HepG2 (cell line): ENCODE results near the gene AGAP1. TPM values are rescaled to one million over a fixed set of nuclear protein-coding genes. Genes with fewer than 3 reads are reported as not detected.
A peak's percentile ranks its signal among the peaks of the same experiment; 100 is the strongest.

Source experiments
- ATAC-seq: fragments of 200-7000 bp; cut with Tn5 transposase; 3 replicates; pipeline ENCODE4 v1.9.1; 2020; ENCODE audit warnings: mild to moderate bottlenecking, moderate library complexity
- BruUV-seq: library from RNA; stranded (reverse); fragments of 400-500 nt; replicated peaks from 2 replicates; lab custom pipeline; 2021; lab: Mats Ljungman, UMichigan
- CTCF ChIA-PET: fragments of 300-600 bp; formaldehyde crosslinking; extraction: SDS; loops from one replicate; lab custom pipeline; 2021; ENCODE audit warnings: low total read pairs, inconsistent platforms, low intra/inter-chr PET ratio; lab: Yijun Ruan, JAX
- POLR2A ChIA-PET: fragments of 350-600 bp; sonication (Branson Sonifier 250); formaldehyde crosslinking; loops from one replicate; lab custom pipeline; 2020; ENCODE audit warnings: antibody characterized with exemption, inconsistent platforms; lab: Yijun Ruan, JAX
- DNase-seq: peaks from one replicate; pipeline ENCODE4 v3.0.0-alpha.2; 2015; ENCODE audit warnings: low spot score
- FAIRE-seq: peaks from 3 replicates; lab custom pipeline; 2011; peaks lifted over from hg19 to GRCh38; lab: Jason Lieb, UNC
- H2AFZ ChIP-seq: one replicate; pipeline ENCODE4 v1.6.1; 2011; ENCODE audit warnings: low read length, inconsistent platforms
- H3K27ac ChIP-seq: fragments of 300-600 bp; 3 replicates; pipeline ENCODE4 v1.8.0; 2011; ENCODE audit warnings: mixed run types, mild to moderate bottlenecking, mixed read lengths, low read length, inconsistent platforms; ENCODE audit not compliant: insufficient read depth; ENCODE audit errors: extremely low read length
- H3K27me3 ChIP-seq, 2 experiments: fragments of 200-600 bp in 1 of 2; 2 replicates in 1 of 2; 3 replicates in 1 of 2; pipeline versions ENCODE4 v1.6.0 to v1.8.0; 2011; ENCODE audit warnings: low read length in 2 of 2, mild to moderate bottlenecking in 2 of 2, moderate library complexity in 2 of 2, inconsistent platforms in 1 of 2; ENCODE audit not compliant: insufficient read depth in 2 of 2, control insufficient read depth in 1 of 2
- H3K36me3 ChIP-seq, 2 experiments: fragments of 200-600 bp in 1 of 2; replicated peaks in 1 of 2; 2 replicates in 1 of 2; 3 replicates in 1 of 2; pipeline versions ENCODE4 v1.5.1 to v1.8.0; 2011; ENCODE audit warnings: low read length in 2 of 2, inconsistent platforms in 1 of 2; ENCODE audit not compliant: insufficient read depth in 2 of 2, control insufficient read depth in 1 of 2
- H3K4me1 ChIP-seq: 2 replicates; pipeline ENCODE4 v1.5.1; 2012; ENCODE audit warnings: low read length, inconsistent platforms; ENCODE audit not compliant: insufficient read depth
- H3K4me2 ChIP-seq: 2 replicates; pipeline ENCODE4 v1.6.0; 2011; ENCODE audit warnings: low read depth, low read length, inconsistent platforms
- H3K4me3 ChIP-seq, 3 experiments: fragments of 200-600 bp in 1 of 3; sonication (generic), shearing (Covaris generic) in 1 of 3; replicated peaks in 1 of 3; 2 replicates each; pipeline ENCODE4 v1.5.1; 2011 to 2016; ENCODE audit warnings: low read length in 3 of 3, inconsistent platforms in 2 of 3, low read depth in 2 of 3, mild to moderate bottlenecking in 2 of 3, control low read depth in 1 of 3, mixed read lengths in 1 of 3; ENCODE audit not compliant: insufficient read depth in 1 of 3
- H3K79me2 ChIP-seq: one replicate; pipeline ENCODE4 v1.6.1; 2011; ENCODE audit warnings: low read length, inconsistent platforms; ENCODE audit not compliant: insufficient read depth
- H3K9ac ChIP-seq: 2 replicates; pipeline ENCODE4 v1.6.0; 2011; ENCODE audit warnings: mild to moderate bottlenecking, low read depth, low read length, inconsistent platforms; ENCODE audit not compliant: insufficient read depth
- H3K9me3 ChIP-seq: 2 replicates; pipeline ENCODE4 v1.5.1; 2012; ENCODE audit warnings: mild to moderate bottlenecking, low read length
- H4K20me1 ChIP-seq: 2 replicates; pipeline ENCODE4 v1.6.0; 2011; ENCODE audit warnings: inconsistent platforms, mild to moderate bottlenecking, low read length, moderate library complexity; ENCODE audit not compliant: insufficient read depth
- BRF2 ChIP-seq: sonication (generic); formaldehyde crosslinking; IDR thresholded peaks from 2 replicates; pipeline ENCODE4 v1.8.1; 2022; ENCODE audit warnings: mild to moderate bottlenecking, missing genetic modification reagents
- CHD4 ChIP-seq: fragments of 200-600 bp; sonication (generic); IDR thresholded peaks from 2 replicates; pipeline ENCODE4 v1.7.0; 2017; ENCODE audit warnings: mild to moderate bottlenecking, low read length, borderline replicate concordance
- ELF4 ChIP-seq: sonication (generic); formaldehyde crosslinking; IDR thresholded peaks from 2 replicates; pipeline ENCODE4 v1.5.0; 2020; ENCODE audit warnings: missing genetic modification reagents, mild to moderate bottlenecking, moderate library complexity, borderline replicate concordance
- FOXA1 ChIP-seq, 2 experiments: fragments of 450-650 bp in 1 of 2; sonication (generic) in 1 of 2; formaldehyde crosslinking in 1 of 2; IDR thresholded peaks; 2 replicates each; pipeline versions ENCODE4 v1.4.0 to v1.6.1; 2016 to 2020; ENCODE audit warnings: missing genetic modification reagents in 1 of 2
- HOXD1 ChIP-seq: sonication (generic); formaldehyde crosslinking; IDR thresholded peaks from 2 replicates; pipeline ENCODE4 v1.5.0; 2020; ENCODE audit warnings: missing genetic modification reagents
- MYC ChIP-seq: sonication (generic); formaldehyde crosslinking; IDR thresholded peaks from 2 replicates; pipeline ENCODE4 v1.9.0; 2021; ENCODE audit warnings: missing genetic modification reagents, borderline replicate concordance
- NFKB2 ChIP-seq: sonication (generic); formaldehyde crosslinking; IDR thresholded peaks from 2 replicates; pipeline ENCODE4 v1.4.0; 2020; ENCODE audit warnings: missing genetic modification reagents, borderline replicate concordance
- SMAD9 ChIP-seq: sonication (generic); formaldehyde crosslinking; IDR thresholded peaks from 2 replicates; pipeline ENCODE4 v1.5.1; 2020; ENCODE audit warnings: mild to moderate bottlenecking, missing genetic modification reagents
- SNAPC2 ChIP-seq: sonication (generic); formaldehyde crosslinking; IDR thresholded peaks from 2 replicates; pipeline ENCODE4 v1.8.1; 2022; ENCODE audit warnings: mild to moderate bottlenecking, missing genetic modification reagents
- ZNF317 ChIP-seq: sonication (generic); formaldehyde crosslinking; IDR thresholded peaks from 2 replicates; pipeline ENCODE4 v1.5.0; 2020; ENCODE audit warnings: mild to moderate bottlenecking, missing genetic modification reagents
- ZNF335 ChIP-seq: sonication (generic); formaldehyde crosslinking; IDR thresholded peaks from 2 replicates; pipeline ENCODE4 v1.4.0; 2020; ENCODE audit warnings: missing genetic modification reagents
- ZNF543 ChIP-seq: sonication (generic); formaldehyde crosslinking; IDR thresholded peaks from 2 replicates; pipeline ENCODE4 v1.4.0; 2020; ENCODE audit warnings: mild to moderate bottlenecking, missing genetic modification reagents
- WGBS: methylation state at CpG from one replicate; pipeline ENCODE4 v1.1.6; 2017; ENCODE audit warnings: low lambda C conversion rate; 5-methylcytosine and 5-hydroxymethylcytosine counted together
- in situ Hi-C: cut with HindIII; loops from 2 replicates; pipeline ENCODE4 v1.10.0; 2017; ENCODE audit warnings: low pct_unique_long_range_greater_than_20kb; ENCODE audit not compliant: extremely low pct_ligation_motif_present
- intact Hi-C: fragments of 100-400 bp; cut with micrococcal nuclease; formaldehyde crosslinking; loops from one replicate; pipeline ENCODE4 v1.10.0; 2022; ENCODE audit not compliant: unreplicated experiment
- polyA plus RNA-seq, 8 experiments: library from polyadenylated mRNA; depleted of rRNA in 3 of 8; stranded (reverse) in 7 of 8; unstranded in 1 of 8; fragments of >200 nt; fragmentation: Illumina TruSeq in 4 of 8; extraction: Trizol in 4 of 8; gene quantifications; 2 replicates each; pipeline versions ENCODE4 v1.2.1 to v1.2.3, GENCODE V29; 2011 to 2016; ENCODE audit warnings: low read depth in 4 of 8, missing spikeins in 1 of 8, mixed read lengths in 1 of 8; ENCODE audit not compliant: insufficient read depth in 1 of 8
- total RNA-seq, 5 experiments: library from RNA; depleted of rRNA; stranded (reverse); fragments of >200 nt; fragmentation: Illumina TruSeq; extraction: Trizol; gene quantifications; 2 replicates each; pipeline ENCODE4 v1.2.3, GENCODE V29; 2016; ENCODE audit warnings: low read depth in 1 of 5
- TF ChIP-seq, protein P1 (sequence below): sonication (generic); formaldehyde crosslinking; IDR thresholded peaks from 2 replicates; pipeline ENCODE4 v1.9.0; 2022; ENCODE audit warnings: missing genetic modification reagents, mild to moderate bottlenecking, borderline replicate concordance
- TF ChIP-seq, protein P2 (sequence below): sonication (generic); formaldehyde crosslinking; IDR thresholded peaks from 2 replicates; pipeline ENCODE4 v1.4.0; 2020; ENCODE audit warnings: missing genetic modification reagents, mild to moderate bottlenecking, borderline replicate concordance

The AGAP1 gene
- total and polyA plus RNA-seq, 2 of the 13 experiments (the other 11 are each of a cell fraction or from before 2014, with no cell fraction given): 21.2 to 32.7 TPM

- Histone ChIP-seq H3K79me2 (no peaks in the 10 kb centered on the region), H3K4me1 (peaks cover 8% of the 10 kb centered on the region; the same call in 1 of the 2 replicates), H3K27me3 (no peaks in the 10 kb centered on the region), H3K4me2 (no peak overlapping the region), H3K4me3 (no peak overlapping the region), H4K20me1 (no peaks in the 10 kb centered on the region), H3K9me3 (no peaks in the 10 kb centered on the region), H3K27ac (no peak overlapping the region), H3K9ac (no peak overlapping the region), H3K36me3 (peaks cover 15 to 51% of the 10 kb centered on the region in 2 experiments), H2AFZ (no peak overlapping the region)
- in situ Hi-C loops: no loop called here
- TF ChIP-seq HOXD1: no peak
- TF ChIP-seq, protein P1, sequence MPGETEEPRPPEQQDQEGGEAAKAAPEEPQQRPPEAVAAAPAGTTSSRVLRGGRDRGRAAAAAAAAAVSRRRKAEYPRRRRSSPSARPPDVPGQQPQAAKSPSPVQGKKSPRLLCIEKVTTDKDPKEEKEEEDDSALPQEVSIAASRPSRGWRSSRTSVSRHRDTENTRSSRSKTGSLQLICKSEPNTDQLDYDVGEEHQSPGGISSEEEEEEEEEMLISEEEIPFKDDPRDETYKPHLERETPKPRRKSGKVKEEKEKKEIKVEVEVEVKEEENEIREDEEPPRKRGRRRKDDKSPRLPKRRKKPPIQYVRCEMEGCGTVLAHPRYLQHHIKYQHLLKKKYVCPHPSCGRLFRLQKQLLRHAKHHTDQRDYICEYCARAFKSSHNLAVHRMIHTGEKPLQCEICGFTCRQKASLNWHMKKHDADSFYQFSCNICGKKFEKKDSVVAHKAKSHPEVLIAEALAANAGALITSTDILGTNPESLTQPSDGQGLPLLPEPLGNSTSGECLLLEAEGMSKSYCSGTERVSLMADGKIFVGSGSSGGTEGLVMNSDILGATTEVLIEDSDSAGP (CRISPR knock-in tag): 0 out of 2 replicates have a peak, but pooled peaks have one; percentile 24
- intact Hi-C loops: loop anchor here (1.0 kb wide), 1 partner anchor 246 kb away; no protein-coding TSS in a partner anchor
- POLR2A ChIA-PET: no interaction called here
- DNase-seq (no peak), FAIRE-seq (no peak), ATAC-seq (no peak)
- WGBS: 97% methylated on average over 13 of the region's 13 CpGs
- CTCF ChIA-PET: interaction anchor here (1.5 to 2.0 kb wide), 2 partner anchors 242 to 245 kb away, joined by 8 to 18 read pairs; no protein-coding TSS in a partner anchor
- no TSS peak for BruUV-seq
Measured at GRCh38 chr2:235935773-235936172, 441.9 kb downstream of the AGAP1 start.

DNA sequence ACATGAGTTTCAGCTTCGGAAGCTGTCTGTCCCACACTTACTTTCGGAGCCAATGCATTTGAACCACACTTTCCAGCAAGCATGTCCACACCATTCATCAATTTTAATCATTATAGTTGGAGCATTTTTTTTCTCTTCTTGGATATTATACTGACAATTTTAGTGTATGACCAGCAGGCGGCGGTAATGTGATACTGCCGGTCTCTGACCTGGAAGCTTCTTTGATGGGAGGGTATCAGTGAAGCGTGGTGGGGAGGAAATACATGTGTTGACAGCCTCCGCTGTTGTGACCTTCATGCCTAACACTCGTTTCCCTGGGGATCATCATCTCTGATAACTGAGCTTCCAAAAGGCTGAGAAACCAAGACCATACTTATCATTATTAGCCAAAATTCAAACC, 442.6 kb downstream of the AGAP1 start:
- DNase-seq (peak; percentile 25), ATAC-seq (no peak), FAIRE-seq (peak; percentile 15)
- Histone ChIP-seq H3K9me3 (no peaks in the 10 kb centered on the region), H3K9ac (no peak overlapping the region), H3K27ac (no peak overlapping the region), H2AFZ (no peak overlapping the region), H3K27me3 (no peaks in the 10 kb centered on the region), H3K79me2 (no peaks in the 10 kb centered on the region), H3K4me2 (no peak overlapping the region), H4K20me1 (no peaks in the 10 kb centered on the region), H3K4me1 (peaks cover 8% of the 10 kb centered on the region; the same call in 1 of the 2 replicates), H3K36me3 (peaks cover 11 to 43% of the 10 kb centered on the region in 2 experiments), H3K4me3 (no peak overlapping the region)
- POLR2A ChIA-PET: no interaction called here
- WGBS: 80% methylated on average over 8 of the region's 8 CpGs
- intact Hi-C loops: loop anchor here (1.0 kb wide), 1 partner anchor 245 kb away; no protein-coding TSS in a partner anchor
- CTCF ChIA-PET: interaction anchor here (1.5 to 2.0 kb wide), 2 partner anchors 241 to 244 kb away, joined by 8 to 18 read pairs; no protein-coding TSS in a partner anchor
- BruUV-seq: no TSS peak
- in situ Hi-C loops: no loop called here
- TF ChIP-seq ZNF543 (CRISPR knock-in tag): no peak
- peak; percentile 64; the same call in 1 of the 2 replicates for TF ChIP-seq CHD4
- no peak for TF ChIP-seq MYC
- TF ChIP-seq BRF2 (CRISPR knock-in tag): no peak
- no peak for TF ChIP-seq NFKB2 (CRISPR knock-in tag)
- no peak for TF ChIP-seq ZNF317 (CRISPR knock-in tag)
- TF ChIP-seq, protein P2, sequence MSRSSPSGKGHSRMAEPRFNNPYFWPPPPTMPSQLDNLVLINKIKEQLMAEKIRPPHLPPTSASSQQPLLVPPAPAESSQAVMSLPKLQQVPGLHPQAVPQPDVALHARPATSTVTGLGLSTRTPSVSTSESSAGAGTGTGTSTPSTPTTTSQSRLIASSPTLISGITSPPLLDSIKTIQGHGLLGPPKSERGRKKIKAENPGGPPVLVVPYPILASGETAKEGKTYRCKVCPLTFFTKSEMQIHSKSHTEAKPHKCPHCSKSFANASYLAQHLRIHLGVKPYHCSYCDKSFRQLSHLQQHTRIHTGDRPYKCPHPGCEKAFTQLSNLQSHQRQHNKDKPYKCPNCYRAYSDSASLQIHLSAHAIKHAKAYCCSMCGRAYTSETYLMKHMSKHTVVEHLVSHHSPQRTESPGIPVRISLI (CRISPR knock-in tag): peak; percentile 32; the same call in 1 of the 2 replicates
- no peak for TF ChIP-seq ELF4 (CRISPR knock-in tag)
- TF ChIP-seq ZNF335 (CRISPR knock-in tag): no peak
- TF ChIP-seq FOXA1 (IDR thresholded peaks at IDR 0.05): no peak
- no peak for TF ChIP-seq FOXA1 (CRISPR knock-in tag; IDR thresholded peaks at IDR 0.05)
- TF ChIP-seq SMAD9: no peak
- TF ChIP-seq SNAPC2 (CRISPR knock-in tag): no peak
